ENCODE measurements around the gene PRMT7.
A peak's percentile ranks its signal among the peaks of the same experiment; 100 is the strongest.

PRMT7 gene

GRCh38 chr16:68347605-68348004, 36.8 kb downstream of the PRMT7 start:
- in situ Hi-C loops (cut with HindIII; ENCODE audit: low pct_unique_long_range_greater_than_20kb, low sequenced_read_pairs), result no loop called here
- no peak for DNase-seq (ENCODE audit: low read depth in 1 of 2, low spot score in 1 of 2)
- TF ChIP-seq JUND (IDR thresholded peaks at IDR 0.05; ENCODE audit: low read depth), result no peak

- no peak for TF ChIP-seq JUND (IDR thresholded peaks at IDR 0.05; ENCODE audit: low read depth)
- DNase-seq (ENCODE audit: low read depth in 1 of 2, low spot score in 1 of 2), result no peak
- in situ Hi-C loops (cut with HindIII; ENCODE audit: low pct_unique_long_range_greater_than_20kb, low sequenced_read_pairs), result no loop called here
Measured at GRCh38 chr16:68348639-68349445, 38.0 kb downstream of the PRMT7 start.

GRCh38 chr16:68349838-68350410, 39.1 kb downstream of the PRMT7 start:
- in situ Hi-C loops (cut with HindIII; ENCODE audit: low pct_unique_long_range_greater_than_20kb, low sequenced_read_pairs), result no loop called here
- no peak for DNase-seq (ENCODE audit: low read depth in 1 of 2, low spot score in 1 of 2)
- no peak for TF ChIP-seq JUND (IDR thresholded peaks at IDR 0.05; ENCODE audit: low read depth)

GRCh38 chr16:68350813-68351350, 40.1 kb downstream of the PRMT7 start:
- TF ChIP-seq JUND (IDR thresholded peaks at IDR 0.05; ENCODE audit: low read depth), result no peak
- in situ Hi-C loops (cut with HindIII; ENCODE audit: low pct_unique_long_range_greater_than_20kb, low sequenced_read_pairs), result no loop called here

GRCh38 chr16:68351463-68351862, 40.6 kb downstream of the PRMT7 start:
- in situ Hi-C loops (cut with HindIII; ENCODE audit: low pct_unique_long_range_greater_than_20kb, low sequenced_read_pairs), result no loop called here
- no peak for DNase-seq (ENCODE audit: low read depth in 1 of 2, low spot score in 1 of 2)
- TF ChIP-seq JUND (IDR thresholded peaks at IDR 0.05; ENCODE audit: low read depth), result no peak

More at GRCh38 chr16:68350813-68351350, 40.1 kb downstream of the PRMT7 start:
- DNase-seq (ENCODE audit: low read depth in 1 of 2, low spot score in 1 of 2), result no peak

- no peak for TF ChIP-seq JUND (IDR thresholded peaks at IDR 0.05; ENCODE audit: low read depth)
- in situ Hi-C loops (cut with HindIII; ENCODE audit: low pct_unique_long_range_greater_than_20kb, low sequenced_read_pairs), result no loop called here
- peak; percentile 60 to 88 for DNase-seq (ENCODE audit: low read depth in 1 of 2, low spot score in 1 of 2)
Measured at GRCh38 chr16:68351991-68352431, 41.2 kb downstream of the PRMT7 start.

GRCh38 chr16:68353366-68353765, 42.5 kb downstream of the PRMT7 start:
- no peak for TF ChIP-seq JUND (IDR thresholded peaks at IDR 0.05; ENCODE audit: low read depth)
- DNase-seq (ENCODE audit: low read depth in 1 of 2, low spot score in 1 of 2), result no peak
- in situ Hi-C loops (cut with HindIII; ENCODE audit: low pct_unique_long_range_greater_than_20kb, low sequenced_read_pairs), result no loop called here

GRCh38 chr16:68354816-68355215, 44.0 kb downstream of the PRMT7 start:
- in situ Hi-C loops (cut with HindIII; ENCODE audit: low pct_unique_long_range_greater_than_20kb, low sequenced_read_pairs), result no loop called here
- no peak for TF ChIP-seq JUND (IDR thresholded peaks at IDR 0.05; ENCODE audit: low read depth)
- no peak for DNase-seq (ENCODE audit: low read depth in 1 of 2, low spot score in 1 of 2)

- TF ChIP-seq JUND (IDR thresholded peaks at IDR 0.05; ENCODE audit: low read depth), result no peak
- DNase-seq (ENCODE audit: low read depth in 1 of 2, low spot score in 1 of 2), result no peak
- in situ Hi-C loops (cut with HindIII; ENCODE audit: low pct_unique_long_range_greater_than_20kb, low sequenced_read_pairs), result no loop called here
Measured at GRCh38 chr16:68355447-68356248, 44.8 kb downstream of the PRMT7 start.

- in situ Hi-C loops (cut with HindIII; ENCODE audit: low pct_unique_long_range_greater_than_20kb, low sequenced_read_pairs), result no loop called here
- DNase-seq (ENCODE audit: low read depth in 1 of 2, low spot score in 1 of 2), result no peak
- TF ChIP-seq JUND (IDR thresholded peaks at IDR 0.05; ENCODE audit: low read depth), result no peak
Measured at GRCh38 chr16:68356249-68356918, 45.6 kb downstream of the PRMT7 start.

- no peak for DNase-seq (ENCODE audit: low read depth in 1 of 2, low spot score in 1 of 2)
- no peak for TF ChIP-seq JUND (IDR thresholded peaks at IDR 0.05; ENCODE audit: low read depth)
- in situ Hi-C loops (cut with HindIII; ENCODE audit: low pct_unique_long_range_greater_than_20kb, low sequenced_read_pairs), result no loop called here
Measured at GRCh38 chr16:68356919-68357286, 46.1 kb downstream of the PRMT7 start.

- no peak for DNase-seq (ENCODE audit: low read depth in 1 of 2, low spot score in 1 of 2)
- in situ Hi-C loops (cut with HindIII; ENCODE audit: low pct_unique_long_range_greater_than_20kb, low sequenced_read_pairs), result no loop called here
- TF ChIP-seq JUND (IDR thresholded peaks at IDR 0.05; ENCODE audit: low read depth), result no peak
Measured at GRCh38 chr16:68357521-68357922, 46.7 kb downstream of the PRMT7 start.

All from T47D (cell line).